Upper lobe of left lung (tissue), 4 donors: ENCODE results near the gene XRRA1.

ENCODE experiments used
- CTCF ChIP-seq, 6 experiments: fragments of 450-650 bp in 4 of 6; fragments of 200-600 bp in 2 of 6; sonication (generic) in 2 of 6; IDR thresholded peaks; one replicate each; pipeline ENCODE4 v1.5.1; 2016 to 2019; ENCODE audit warnings: antibody characterized with exemption in 6 of 6
- EP300 ChIP-seq, 4 donors: sonication (generic); formaldehyde crosslinking; IDR thresholded peaks; one replicate each; pipeline ENCODE4 v1.5.1; 2017; ENCODE audit warnings: antibody characterized with exemption in 4 of 4, control low read depth in 2 of 4
- POLR2A ChIP-seq, 4 donors: fragments of 450-650 bp; IDR thresholded peaks; one replicate each; pipeline ENCODE4 v1.5.1; 2016 to 2017; ENCODE audit warnings: antibody characterized with exemption in 4 of 4, mild to moderate bottlenecking in 2 of 4

DNA sequence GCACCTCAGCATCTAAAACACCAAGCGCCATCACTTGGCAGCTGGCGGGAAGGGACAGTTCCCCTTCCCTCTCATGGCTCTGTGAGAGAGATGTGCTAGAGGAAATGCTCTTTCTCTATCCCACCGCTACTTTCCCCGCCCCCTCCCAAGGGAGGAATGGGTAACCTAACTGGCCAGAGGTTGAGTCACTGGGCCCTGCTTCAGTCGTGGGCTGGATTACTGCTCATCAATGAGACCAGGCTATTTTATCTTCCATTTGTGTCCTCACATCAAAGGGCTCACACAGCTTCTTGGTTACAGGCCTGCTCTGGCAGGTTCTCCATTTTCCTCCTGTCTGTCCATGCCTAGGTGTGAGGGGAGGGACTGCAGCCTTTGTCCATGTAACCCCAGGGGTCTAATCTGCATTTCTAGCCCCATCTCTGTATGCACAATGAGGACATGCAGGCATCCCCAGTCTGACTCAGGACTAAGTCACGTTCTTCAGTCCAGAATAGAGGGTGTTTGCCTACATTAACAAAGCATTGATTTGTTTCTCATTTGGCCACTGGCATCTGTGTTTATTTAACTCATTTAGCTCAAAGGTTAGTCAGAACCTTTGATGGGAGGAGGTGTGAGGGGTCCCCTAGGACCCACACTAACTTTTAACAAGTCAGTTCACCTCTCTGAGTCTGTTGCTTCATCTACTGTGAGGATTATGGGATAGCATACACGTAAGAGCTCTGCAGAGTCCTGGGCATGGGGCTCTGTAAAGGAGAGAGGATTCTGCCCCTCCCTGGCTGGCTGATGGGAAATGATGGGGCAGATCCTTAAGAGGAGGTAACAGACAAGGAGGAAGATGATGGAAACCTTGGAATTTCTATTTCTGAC, 99.1 kb downstream of the XRRA1 start:
- TF ChIP-seq CTCF (IDR thresholded peaks at IDR 0.05) = no peak
- TF ChIP-seq POLR2A (IDR thresholded peaks at IDR 0.05) = no peak
- TF ChIP-seq EP300 (IDR thresholded peaks at IDR 0.05) = no peak
